Tibial nerve (tissue), 4 donors: ENCODE measurements around the gene PPFIBP1. TPM values are rescaled to one million over a fixed set of nuclear protein-coding genes. Genes with fewer than 3 reads are reported as not detected.

ENCODE experiments used
- DNase-seq, 2 donors: peaks; one replicate each; pipeline ENCODE4 v3.0.0-alpha.2; 2019; ENCODE audit warnings: low spot score in 2 of 2
- H3K27ac ChIP-seq, 4 donors: fragments of 200-600 bp; sonication (generic) in 3 of 4; one replicate each; pipeline ENCODE4 v1.5.1; 2017 to 2019; ENCODE audit warnings: mild to moderate bottlenecking in 1 of 4
- H3K27me3 ChIP-seq, 2 donors: fragments of 200-600 bp; sonication (generic) in 1 of 2; one replicate each; pipeline versions ENCODE4 v1.5.1 to v1.6.0; 2017 to 2019
- H3K36me3 ChIP-seq, 3 donors: fragments of 200-600 bp; sonication (generic); one replicate each; pipeline ENCODE4 v1.5.1; 2018 to 2019
- H3K4me1 ChIP-seq, 4 donors: fragments of 200-600 bp; sonication (generic) in 3 of 4; one replicate each; pipeline ENCODE4 v1.5.1; 2017 to 2019
- H3K4me3 ChIP-seq, 4 donors: fragments of 200-600 bp; sonication (generic) in 3 of 4; one replicate each; pipeline ENCODE4 v1.5.1; 2017 to 2019; ENCODE audit warnings: mild to moderate bottlenecking in 1 of 4, moderate library complexity in 1 of 4
- H3K9me3 ChIP-seq, 4 donors: fragments of 200-600 bp; sonication (generic) in 3 of 4; one replicate each; pipeline ENCODE4 v1.5.1; 2017 to 2019
- EP300 ChIP-seq, 2 donors: sonication (generic); formaldehyde crosslinking; IDR thresholded peaks; one replicate each; pipeline ENCODE4 v1.6.1; 2017; ENCODE audit warnings: antibody characterized with exemption in 2 of 2, mild to moderate bottlenecking in 1 of 2
- POLR2A ChIP-seq, 2 donors: fragments of 450-650 bp; IDR thresholded peaks; one replicate each; pipeline ENCODE4 v1.6.1; 2017; ENCODE audit warnings: antibody characterized with exemption in 2 of 2, mild to moderate bottlenecking in 2 of 2, moderate library complexity in 2 of 2
- WGBS, 2 donors: methylation state at CpG; one replicate each; pipeline ENCODE4 v1.1.5; 2018; 5-methylcytosine and 5-hydroxymethylcytosine counted together
- total RNA-seq, 4 donors: library from RNA; depleted of rRNA; stranded (reverse); fragments of >200 nt; gene quantifications; one replicate each; pipeline ENCODE4 v1.1.0, GENCODE V29; 2016
- TF ChIP-seq, protein P1 (sequence below), 5 experiments: fragments of 200-600 bp in 3 of 5; fragments of 450-650 bp in 2 of 5; sonication (generic) in 3 of 5; IDR thresholded peaks; one replicate each; pipeline ENCODE4 v1.5.1; 2016 to 2019; ENCODE audit warnings: antibody characterized with exemption in 5 of 5, mild to moderate bottlenecking in 3 of 5, moderate library complexity in 2 of 5

The PPFIBP1 gene
- total RNA-seq, 4 donors from 2014 or later, result 56.9 to 110 (median 72.5) TPM

DNA sequence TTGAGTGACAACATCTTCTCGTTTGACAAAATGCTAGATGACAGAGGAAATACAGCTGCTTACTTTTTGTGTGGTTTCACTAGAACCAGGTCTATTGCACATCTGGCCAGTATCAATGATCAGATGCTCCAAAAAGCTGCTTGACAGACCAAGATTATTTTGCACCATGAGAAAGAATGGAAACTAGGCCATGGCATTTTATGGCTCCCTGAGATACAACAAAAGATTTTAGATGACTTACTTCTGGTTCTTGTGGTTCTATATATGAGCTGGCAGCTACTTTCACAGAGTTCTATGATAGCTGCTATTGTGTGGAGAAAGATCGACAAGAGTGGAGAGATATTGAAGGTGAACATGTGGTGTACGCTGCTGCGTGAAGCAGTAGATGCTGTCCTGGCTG lies 25.9 kb upstream of the PPFIBP1 start:
- Histone ChIP-seq H3K4me3 (no peak overlapping the region), H3K27me3 (no peaks in the 10 kb centered on the region), H3K9me3 (no peaks in the 10 kb centered on the region), H3K27ac (no peak overlapping the region), H3K36me3 (no peaks in the 10 kb centered on the region), H3K4me1 (no peaks in the 10 kb centered on the region)
- WGBS, 2 donors, result 85 to 94% methylated on average over 4 of the region's 4 CpGs
- TF ChIP-seq, protein P1, sequence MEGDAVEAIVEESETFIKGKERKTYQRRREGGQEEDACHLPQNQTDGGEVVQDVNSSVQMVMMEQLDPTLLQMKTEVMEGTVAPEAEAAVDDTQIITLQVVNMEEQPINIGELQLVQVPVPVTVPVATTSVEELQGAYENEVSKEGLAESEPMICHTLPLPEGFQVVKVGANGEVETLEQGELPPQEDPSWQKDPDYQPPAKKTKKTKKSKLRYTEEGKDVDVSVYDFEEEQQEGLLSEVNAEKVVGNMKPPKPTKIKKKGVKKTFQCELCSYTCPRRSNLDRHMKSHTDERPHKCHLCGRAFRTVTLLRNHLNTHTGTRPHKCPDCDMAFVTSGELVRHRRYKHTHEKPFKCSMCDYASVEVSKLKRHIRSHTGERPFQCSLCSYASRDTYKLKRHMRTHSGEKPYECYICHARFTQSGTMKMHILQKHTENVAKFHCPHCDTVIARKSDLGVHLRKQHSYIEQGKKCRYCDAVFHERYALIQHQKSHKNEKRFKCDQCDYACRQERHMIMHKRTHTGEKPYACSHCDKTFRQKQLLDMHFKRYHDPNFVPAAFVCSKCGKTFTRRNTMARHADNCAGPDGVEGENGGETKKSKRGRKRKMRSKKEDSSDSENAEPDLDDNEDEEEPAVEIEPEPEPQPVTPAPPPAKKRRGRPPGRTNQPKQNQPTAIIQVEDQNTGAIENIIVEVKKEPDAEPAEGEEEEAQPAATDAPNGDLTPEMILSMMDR (IDR thresholded peaks at IDR 0.05), result no peak
- TF ChIP-seq POLR2A (IDR thresholded peaks at IDR 0.05) (no peak), EP300 (IDR thresholded peaks at IDR 0.05) (no peak)
- no peak for DNase-seq

DNA sequence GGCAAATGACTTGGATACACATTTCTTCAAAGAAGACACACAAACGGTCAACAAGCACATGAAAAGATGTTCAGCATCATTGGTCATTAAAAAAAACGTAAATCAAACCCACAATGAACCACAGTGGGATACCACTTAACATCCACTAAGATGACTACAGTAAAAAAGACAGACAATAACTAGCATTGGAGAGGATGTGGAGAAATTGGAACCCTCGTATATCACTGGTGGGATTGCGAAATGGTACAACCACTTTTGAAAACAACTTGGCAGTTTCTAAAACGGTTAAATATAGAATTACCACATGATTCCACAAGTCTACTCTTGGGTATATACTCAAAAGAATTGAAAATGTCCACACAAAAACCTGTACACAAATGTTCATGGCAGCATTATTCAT lies 25.2 kb upstream of the PPFIBP1 start:
- 73 to 78% methylated on average over 5 of the region's 5 CpGs for WGBS, 2 donors
- H3K27ac ChIP-seq, result no peak overlapping the region
- no peak for TF ChIP-seq EP300 (IDR thresholded peaks at IDR 0.05)
- TF ChIP-seq, protein P1 (IDR thresholded peaks at IDR 0.05), result no peak
- TF ChIP-seq POLR2A (IDR thresholded peaks at IDR 0.05), result no peak

DNA sequence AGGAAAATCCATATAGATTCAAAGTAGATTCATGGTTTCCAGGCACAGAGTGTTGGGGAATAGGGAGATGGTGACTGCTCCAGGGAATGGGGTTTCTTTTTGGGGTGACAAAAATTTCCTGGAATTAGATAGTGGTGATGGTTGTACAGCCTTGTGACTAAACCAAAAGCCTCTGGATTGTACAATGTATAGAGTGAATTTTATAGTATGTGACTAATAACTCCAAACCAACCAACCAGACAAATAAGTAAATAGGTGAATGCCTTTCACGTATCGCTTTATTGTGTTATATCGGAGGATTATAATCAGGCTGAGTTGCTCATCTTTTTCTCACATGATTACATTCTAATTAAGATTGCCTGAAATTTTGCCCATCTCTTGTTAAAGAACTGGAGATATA lies 24.6 kb upstream of the PPFIBP1 start:
- TF ChIP-seq, protein P1 (IDR thresholded peaks at IDR 0.05), result no peak
- no peak for TF ChIP-seq EP300 (IDR thresholded peaks at IDR 0.05)
- no peak for TF ChIP-seq POLR2A (IDR thresholded peaks at IDR 0.05)
- Histone ChIP-seq H3K36me3 (no peaks in the 10 kb centered on the region), H3K27me3 (no peaks in the 10 kb centered on the region), H3K4me3 (no peak overlapping the region), H3K4me1 (no peaks in the 10 kb centered on the region), H3K9me3 (no peaks in the 10 kb centered on the region), H3K27ac (no peak overlapping the region)
- 95% methylated on average over 3 of the region's 3 CpGs for WGBS, 2 donors
- DNase-seq, result no peak

More for the DNA sequence above, 25.2 kb upstream of the PPFIBP1 start:
- no peak for DNase-seq
- Histone ChIP-seq H3K4me3 (no peak overlapping the region), H3K36me3 (no peaks in the 10 kb centered on the region), H3K27me3 (no peaks in the 10 kb centered on the region), H3K9me3 (no peaks in the 10 kb centered on the region), H3K4me1 (no peaks in the 10 kb centered on the region)

DNA sequence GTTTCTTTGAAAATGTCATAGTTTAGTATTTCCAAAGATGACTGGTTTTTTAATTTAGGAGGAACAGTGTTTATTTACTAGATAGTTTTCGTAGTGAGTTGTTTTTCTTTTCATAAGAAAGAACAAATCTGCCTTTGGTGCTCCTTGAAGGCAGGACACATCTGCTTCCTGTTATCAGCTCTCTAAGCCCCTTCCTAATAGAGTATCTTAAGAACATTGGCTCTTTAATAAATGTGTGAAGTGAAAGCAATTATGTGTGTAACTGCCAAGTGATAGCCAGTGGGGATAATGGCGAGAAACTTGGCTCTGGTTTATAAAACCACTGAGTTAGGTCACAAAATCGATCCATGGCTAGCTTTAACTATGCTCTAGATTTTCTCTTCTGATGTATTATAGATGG lies 23.5 kb upstream of the PPFIBP1 start:
- Histone ChIP-seq H3K27ac (no peak overlapping the region), H3K36me3 (no peaks in the 10 kb centered on the region), H3K4me1 (no peaks in the 10 kb centered on the region), H3K9me3 (no peaks in the 10 kb centered on the region), H3K4me3 (no peak overlapping the region), H3K27me3 (no peaks in the 10 kb centered on the region)
- WGBS, 2 donors, result 38 to 49% methylated on average over 3 of the region's 3 CpGs
- DNase-seq, result no peak
- TF ChIP-seq POLR2A (IDR thresholded peaks at IDR 0.05) (no peak), EP300 (IDR thresholded peaks at IDR 0.05) (no peak)
- TF ChIP-seq, protein P1 (IDR thresholded peaks at IDR 0.05), result no peak

DNA sequence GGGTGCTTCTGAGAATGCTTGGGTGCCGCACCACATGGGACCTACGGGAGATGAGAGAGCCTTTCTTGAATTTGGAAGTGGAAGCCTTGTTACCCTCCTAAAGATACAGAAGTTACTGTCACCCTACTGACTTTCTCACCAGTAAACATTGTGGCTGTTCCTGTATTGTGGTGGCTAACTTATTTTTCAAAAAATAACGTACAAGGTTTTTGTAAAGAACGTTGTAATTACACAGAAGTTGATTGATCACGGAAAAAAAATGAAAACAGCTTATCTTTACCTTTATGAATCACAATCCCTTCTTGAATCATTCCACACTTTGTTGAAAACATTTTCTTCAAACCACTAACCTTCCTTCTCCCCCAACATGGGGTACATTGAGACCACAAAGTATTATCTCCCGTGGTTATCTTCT lies 22.0 kb upstream of the PPFIBP1 start:
- 89 to 95% methylated on average over 6 of the region's 6 CpGs for WGBS, 2 donors
- Histone ChIP-seq H3K36me3 (no peaks in the 10 kb centered on the region), H3K4me3 (no peak overlapping the region), H3K9me3 (no peaks in the 10 kb centered on the region), H3K27ac (no peak overlapping the region), H3K4me1 (no peaks in the 10 kb centered on the region), H3K27me3 (no peaks in the 10 kb centered on the region)
- TF ChIP-seq POLR2A (IDR thresholded peaks at IDR 0.05), result no peak
- no peak for TF ChIP-seq EP300 (IDR thresholded peaks at IDR 0.05)
- TF ChIP-seq, protein P1 (IDR thresholded peaks at IDR 0.05), result no peak
- DNase-seq, result no peak
